ENCODE results near the gene TNNC1. TPM values are rescaled to one million over a fixed set of nuclear protein-coding genes. Genes with fewer than 3 reads are reported as not detected.

The TNNC1 gene
- total RNA-seq, 1 donor from 2014 or later = 12.4 TPM

DNA sequence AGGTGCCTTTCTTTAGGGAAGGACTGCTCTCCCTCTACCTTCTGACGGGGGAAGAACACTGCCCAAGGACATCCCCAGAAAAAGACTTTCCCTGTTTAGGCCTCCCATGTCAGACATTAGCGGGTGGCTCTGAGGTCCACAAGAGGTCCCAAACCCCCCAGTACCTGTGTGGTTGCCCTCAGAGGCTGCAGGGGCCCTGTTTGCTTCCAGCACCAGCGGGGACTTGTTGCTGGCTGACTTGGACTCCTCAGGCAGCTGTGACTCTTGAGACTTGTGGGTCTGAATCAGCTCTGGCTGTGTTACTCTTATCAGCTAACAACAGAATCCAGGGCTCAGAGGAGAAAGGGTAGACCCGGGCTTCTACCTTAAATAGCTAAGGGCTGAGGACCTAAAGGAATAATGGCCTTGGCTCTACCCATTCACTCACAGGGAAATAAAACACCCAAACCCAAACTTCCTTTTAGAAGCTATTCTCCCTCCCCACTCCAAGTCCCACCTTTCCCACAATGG lies 48.2 kb downstream of the TNNC1 start:
- TF ChIP-seq EZH2 (IDR thresholded peaks at IDR 0.05; ENCODE audit: insufficient read depth, low read length) = no peak
- TF ChIP-seq, protein P1, sequence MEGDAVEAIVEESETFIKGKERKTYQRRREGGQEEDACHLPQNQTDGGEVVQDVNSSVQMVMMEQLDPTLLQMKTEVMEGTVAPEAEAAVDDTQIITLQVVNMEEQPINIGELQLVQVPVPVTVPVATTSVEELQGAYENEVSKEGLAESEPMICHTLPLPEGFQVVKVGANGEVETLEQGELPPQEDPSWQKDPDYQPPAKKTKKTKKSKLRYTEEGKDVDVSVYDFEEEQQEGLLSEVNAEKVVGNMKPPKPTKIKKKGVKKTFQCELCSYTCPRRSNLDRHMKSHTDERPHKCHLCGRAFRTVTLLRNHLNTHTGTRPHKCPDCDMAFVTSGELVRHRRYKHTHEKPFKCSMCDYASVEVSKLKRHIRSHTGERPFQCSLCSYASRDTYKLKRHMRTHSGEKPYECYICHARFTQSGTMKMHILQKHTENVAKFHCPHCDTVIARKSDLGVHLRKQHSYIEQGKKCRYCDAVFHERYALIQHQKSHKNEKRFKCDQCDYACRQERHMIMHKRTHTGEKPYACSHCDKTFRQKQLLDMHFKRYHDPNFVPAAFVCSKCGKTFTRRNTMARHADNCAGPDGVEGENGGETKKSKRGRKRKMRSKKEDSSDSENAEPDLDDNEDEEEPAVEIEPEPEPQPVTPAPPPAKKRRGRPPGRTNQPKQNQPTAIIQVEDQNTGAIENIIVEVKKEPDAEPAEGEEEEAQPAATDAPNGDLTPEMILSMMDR (IDR thresholded peaks at IDR 0.05; ENCODE audit: insufficient read depth, low read depth, low read length) = no peak
- H3K9me3 ChIP-seq (ENCODE audit: insufficient read depth, low read depth, low read length) = no peaks in the 10 kb centered on the region
- no peak overlapping the region for H3K4me2 ChIP-seq (ENCODE audit: low read length)
- DNase-seq (ENCODE audit: low read depth) (no peak), FAIRE-seq (no peak)
- Mint-ChIP-seq H3K4me3 (ENCODE audit: unreplicated experiment) (no peak overlapping the region), H3K36me3 (ENCODE audit: low read depth, unreplicated experiment) (peaks cover 26% of the 10 kb centered on the region), H3K4me1 (ENCODE audit: low read depth, unreplicated experiment) (peaks cover 9% of the 10 kb centered on the region), H3K27ac (ENCODE audit: unreplicated experiment) (no peak overlapping the region), H3K9me3 (ENCODE audit: unreplicated experiment) (no peaks in the 10 kb centered on the region), H3K27me3 (ENCODE audit: low read depth, unreplicated experiment) (no peaks in the 10 kb centered on the region)
- H2AFZ ChIP-seq (ENCODE audit: low read depth, low read length) = no peak overlapping the region
- no peak overlapping the region for H3K9ac ChIP-seq (ENCODE audit: low read length)
- no peaks in the 10 kb centered on the region for H3K27me3 ChIP-seq (ENCODE audit: insufficient read depth, low read length)
- no peak overlapping the region for H3K27ac ChIP-seq (ENCODE audit: low read depth, low read length)
- no peak overlapping the region for H3K4me3 ChIP-seq (ENCODE audit: insufficient read depth, low read depth, low read length)
- H4K20me1 ChIP-seq (ENCODE audit: insufficient read depth, low read length) = peaks cover 21% of the 10 kb centered on the region
- peaks cover 12% of the 10 kb centered on the region for H3K4me1 ChIP-seq (ENCODE audit: insufficient read depth, low read length)
- H3K79me2 ChIP-seq (ENCODE audit: insufficient read depth, low read length) = peaks cover 37% of the 10 kb centered on the region
- H3K36me3 ChIP-seq (ENCODE audit: insufficient read depth, low read length) = peaks cover 17% of the 10 kb centered on the region

DNA sequence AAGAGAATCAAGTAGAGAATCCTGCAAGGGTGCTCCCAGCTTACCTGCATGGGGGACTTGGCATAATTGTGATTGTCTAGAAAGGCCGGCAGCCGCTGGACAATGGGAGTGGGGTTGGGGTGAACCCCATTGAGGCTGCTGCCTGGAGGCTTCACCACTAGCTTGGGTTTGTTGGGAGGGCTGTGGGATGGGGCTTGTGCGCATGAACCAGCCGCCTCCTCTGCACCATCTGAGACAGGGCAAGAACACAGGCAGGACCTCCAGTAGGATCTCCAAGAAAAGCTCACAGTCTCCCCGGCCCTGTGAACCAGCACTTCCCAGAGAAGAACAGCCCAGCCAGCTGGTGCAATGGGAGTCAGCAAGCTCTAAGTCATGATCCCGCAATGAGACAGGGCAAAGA lies 48.8 kb downstream of the TNNC1 start:
- no peak overlapping the region for H3K4me3 ChIP-seq (ENCODE audit: insufficient read depth, low read depth, low read length)
- no peak overlapping the region for H3K9ac ChIP-seq (ENCODE audit: low read length)
- H3K4me2 ChIP-seq (ENCODE audit: low read length) = no peak overlapping the region
- H3K9me3 ChIP-seq (ENCODE audit: insufficient read depth, low read depth, low read length) = no peaks in the 10 kb centered on the region
- peaks cover 37% of the 10 kb centered on the region for H3K79me2 ChIP-seq (ENCODE audit: insufficient read depth, low read length)
- Mint-ChIP-seq H3K27ac (ENCODE audit: unreplicated experiment) (no peak overlapping the region), H3K27me3 (ENCODE audit: low read depth, unreplicated experiment) (no peaks in the 10 kb centered on the region), H3K4me3 (ENCODE audit: unreplicated experiment) (no peak overlapping the region), H3K9me3 (ENCODE audit: unreplicated experiment) (no peaks in the 10 kb centered on the region), H3K4me1 (ENCODE audit: low read depth, unreplicated experiment) (peaks cover 9% of the 10 kb centered on the region), H3K36me3 (ENCODE audit: low read depth, unreplicated experiment) (peaks cover 29% of the 10 kb centered on the region)
- H2AFZ ChIP-seq (ENCODE audit: low read depth, low read length) = no peak overlapping the region
- H3K27me3 ChIP-seq (ENCODE audit: insufficient read depth, low read length) = no peaks in the 10 kb centered on the region
- H3K27ac ChIP-seq (ENCODE audit: low read depth, low read length) = no peak overlapping the region
- peaks cover 12% of the 10 kb centered on the region for H3K4me1 ChIP-seq (ENCODE audit: insufficient read depth, low read length)
- TF ChIP-seq, protein P1 (IDR thresholded peaks at IDR 0.05; ENCODE audit: insufficient read depth, low read depth, low read length) = no peak
- no peak for TF ChIP-seq EZH2 (IDR thresholded peaks at IDR 0.05; ENCODE audit: insufficient read depth, low read length)
- no peak for FAIRE-seq
- H3K36me3 ChIP-seq (ENCODE audit: insufficient read depth, low read length) = peaks cover 17% of the 10 kb centered on the region
- DNase-seq (ENCODE audit: low read depth) = no peak
- peaks cover 21% of the 10 kb centered on the region for H4K20me1 ChIP-seq (ENCODE audit: insufficient read depth, low read length)

DNA sequence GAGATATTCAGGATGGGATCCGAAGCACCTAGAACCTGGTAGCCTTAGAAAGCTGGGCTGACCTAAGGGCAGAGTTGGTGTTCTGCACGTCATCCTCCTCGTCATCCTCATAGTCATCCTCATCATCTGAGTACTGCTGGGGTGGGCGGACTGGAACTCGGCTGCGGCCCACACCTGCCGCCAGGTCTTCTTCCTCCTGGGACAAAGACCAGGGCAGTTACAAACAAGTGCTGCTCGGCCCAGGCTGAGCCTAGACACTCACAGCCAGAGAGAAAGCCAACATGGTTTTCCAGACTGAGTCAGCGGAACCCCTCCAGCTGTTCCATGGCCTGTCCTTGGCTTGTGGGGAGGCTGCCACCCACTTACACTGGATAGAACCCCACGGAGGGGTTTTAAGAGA lies 49.5 kb downstream of the TNNC1 start:
- H3K27ac Mint-ChIP-seq (ENCODE audit: unreplicated experiment) = no peak overlapping the region

More for the DNA sequence above, 49.5 kb downstream of the TNNC1 start:
- Histone ChIP-seq H3K9me3 (ENCODE audit: insufficient read depth, low read depth, low read length) (no peaks in the 10 kb centered on the region), H3K79me2 (ENCODE audit: insufficient read depth, low read length) (peaks cover 34% of the 10 kb centered on the region), H3K9ac (ENCODE audit: low read length) (no peak overlapping the region), H3K36me3 (ENCODE audit: insufficient read depth, low read length) (peaks cover 17% of the 10 kb centered on the region), H3K27me3 (ENCODE audit: insufficient read depth, low read length) (no peaks in the 10 kb centered on the region), H3K4me1 (ENCODE audit: insufficient read depth, low read length) (peaks cover 12% of the 10 kb centered on the region), H2AFZ (ENCODE audit: low read depth, low read length) (no peak overlapping the region), H3K27ac (ENCODE audit: low read depth, low read length) (no peak overlapping the region), H4K20me1 (ENCODE audit: insufficient read depth, low read length) (peaks cover 21% of the 10 kb centered on the region), H3K4me2 (ENCODE audit: low read length) (no peak overlapping the region), H3K4me3 (ENCODE audit: insufficient read depth, low read depth, low read length) (no peak overlapping the region)
- TF ChIP-seq EZH2 (IDR thresholded peaks at IDR 0.05; ENCODE audit: insufficient read depth, low read length) = no peak
- TF ChIP-seq, protein P1 (IDR thresholded peaks at IDR 0.05; ENCODE audit: insufficient read depth, low read depth, low read length) = no peak
- H3K36me3 Mint-ChIP-seq (ENCODE audit: low read depth, unreplicated experiment) = peaks cover 29% of the 10 kb centered on the region
- peaks cover 9% of the 10 kb centered on the region for H3K4me1 Mint-ChIP-seq (ENCODE audit: low read depth, unreplicated experiment)
- H3K9me3 Mint-ChIP-seq (ENCODE audit: unreplicated experiment) = no peaks in the 10 kb centered on the region
- H3K27me3 Mint-ChIP-seq (ENCODE audit: low read depth, unreplicated experiment) = no peaks in the 10 kb centered on the region
- FAIRE-seq = no peak
- no peak overlapping the region for H3K4me3 Mint-ChIP-seq (ENCODE audit: unreplicated experiment)
- DNase-seq (ENCODE audit: low read depth) = no peak

All from astrocyte (in vitro differentiated cells and primary cell).